GM18508 (cell line): ENCODE measurements around the gene KLK10.
"Not testable (repeated sequence)": the region's sequence is repeated elsewhere in the genome, so short reads cannot be mapped to it uniquely, and the experiment has no call there.

ENCODE experiments used
- ATAC-seq: cut with Tn5 transposase; IDR thresholded peaks from one replicate; pipeline ENCODE4 v1.9.1; 2021; ENCODE audit warnings: moderate number of reproducible peaks; ENCODE audit not compliant: insufficient read depth, unreplicated experiment

The KLK10 gene

DNA sequence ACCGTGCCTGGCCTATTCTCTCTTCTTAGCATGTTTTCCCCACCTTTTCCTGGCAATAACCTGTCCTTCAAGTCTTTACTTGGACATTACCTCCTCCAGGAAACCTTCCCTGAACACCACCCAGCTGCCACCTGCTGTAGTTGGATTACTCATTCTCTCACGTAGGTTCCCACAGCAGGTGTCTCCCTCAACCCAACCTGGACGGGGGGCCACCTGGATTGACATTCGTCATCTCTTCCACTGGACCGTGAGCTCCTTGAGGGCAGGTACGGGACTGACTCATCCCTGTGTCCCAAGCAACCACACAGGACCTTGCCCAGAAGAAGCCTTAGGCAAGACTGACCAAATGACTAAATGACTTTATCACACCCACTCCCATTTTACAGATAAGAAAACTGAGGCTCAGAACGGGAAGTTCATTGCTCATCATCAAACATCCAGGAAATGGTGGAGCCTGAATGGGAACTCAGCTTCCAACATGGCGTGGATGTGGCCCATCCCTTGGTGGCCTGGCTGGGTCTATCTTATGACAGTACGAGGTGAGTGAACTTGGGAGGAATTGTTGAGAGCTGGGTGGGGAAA, 46.6 kb downstream of the KLK10 start:
- no peak for ATAC-seq

DNA sequence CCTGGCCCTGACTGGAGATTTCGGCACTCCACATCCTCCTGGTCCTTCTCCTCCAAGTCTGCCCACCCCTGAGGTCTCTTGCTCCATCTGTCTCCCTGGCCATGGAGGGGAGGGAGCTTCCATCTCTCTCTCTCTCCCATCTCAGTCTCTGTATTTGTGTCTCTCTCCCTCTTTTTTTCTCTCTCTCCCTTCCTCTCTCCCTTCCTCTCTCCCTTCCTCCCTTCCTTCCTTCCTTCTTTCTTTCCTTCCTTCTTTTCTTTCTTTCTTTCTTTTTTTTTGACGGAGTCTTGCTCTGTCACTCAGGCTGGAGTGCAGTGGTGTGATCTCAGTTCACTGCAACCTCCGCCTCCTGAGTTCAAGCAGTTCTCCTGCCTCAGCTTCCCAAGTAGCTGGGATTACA, 49.7 kb downstream of the KLK10 start:
- not testable (repeated sequence) for ATAC-seq

DNA sequence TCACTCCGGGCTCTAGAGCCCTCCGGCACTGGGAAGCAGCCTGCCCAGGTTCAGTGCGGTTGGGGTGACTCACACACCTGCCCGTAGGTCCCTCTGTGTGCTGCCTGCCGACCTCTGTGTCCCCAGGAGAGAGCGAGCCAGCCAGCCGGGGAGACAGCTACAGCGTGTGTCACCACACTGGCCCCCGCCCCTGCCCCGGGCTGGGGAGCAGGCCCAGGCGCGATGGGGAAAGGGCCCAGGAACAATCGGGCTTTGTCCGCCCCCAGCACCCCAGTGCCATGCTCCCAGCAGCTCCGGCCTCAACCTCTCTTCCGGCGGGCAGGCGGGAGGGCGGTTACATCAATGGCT, 50.1 kb downstream of the KLK10 start, which contains the start of gene KLK6:
Gene KLK6, minus strand, starts transcription at position 179 of the 348 bp plus-strand sequence. CDS start 1,487 bp downstream, outside the sequence.
- no peak for ATAC-seq

GRCh38 chr19:50968716-50969412, 50.6 kb downstream of the KLK10 start:
- ATAC-seq: no peak

DNA sequence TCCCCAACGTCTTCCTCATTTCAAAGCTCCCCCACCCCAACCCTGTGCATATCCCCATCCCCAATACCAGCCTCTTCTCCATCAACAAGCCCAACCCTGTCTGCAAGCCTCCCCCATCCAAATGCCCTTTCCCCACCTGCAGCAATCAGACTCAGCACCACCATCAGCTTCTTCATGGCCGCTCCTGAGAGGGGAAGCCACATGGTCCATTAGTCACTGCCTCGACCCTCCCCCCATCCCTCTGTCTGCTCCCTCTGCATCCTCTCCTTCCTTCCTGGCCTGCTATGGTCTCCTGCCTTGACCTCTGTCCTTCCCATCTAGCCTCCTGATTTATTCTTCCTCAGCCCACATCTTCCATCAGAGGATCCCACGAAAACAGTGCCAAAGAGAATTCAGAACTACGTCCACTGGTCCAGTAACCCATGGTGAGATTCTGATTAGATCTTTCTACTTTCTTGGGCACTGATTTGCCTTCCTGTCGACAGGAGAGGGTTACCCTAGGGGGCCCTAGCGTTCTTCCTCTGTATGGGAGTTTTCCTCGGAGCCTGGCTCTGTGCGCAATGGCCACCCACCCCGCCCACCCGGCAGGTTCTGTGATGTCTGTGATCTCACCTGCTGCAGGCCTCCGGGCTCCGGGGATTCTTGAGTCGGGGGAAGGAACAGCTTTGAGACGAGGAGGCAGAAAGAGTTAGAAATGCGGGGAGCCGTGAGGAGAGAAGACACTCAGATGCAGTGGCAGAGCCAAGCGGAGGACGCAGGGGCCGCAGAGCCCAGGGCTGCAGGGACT, 51.4 kb downstream of the KLK10 start:
- ATAC-seq: no peak

DNA sequence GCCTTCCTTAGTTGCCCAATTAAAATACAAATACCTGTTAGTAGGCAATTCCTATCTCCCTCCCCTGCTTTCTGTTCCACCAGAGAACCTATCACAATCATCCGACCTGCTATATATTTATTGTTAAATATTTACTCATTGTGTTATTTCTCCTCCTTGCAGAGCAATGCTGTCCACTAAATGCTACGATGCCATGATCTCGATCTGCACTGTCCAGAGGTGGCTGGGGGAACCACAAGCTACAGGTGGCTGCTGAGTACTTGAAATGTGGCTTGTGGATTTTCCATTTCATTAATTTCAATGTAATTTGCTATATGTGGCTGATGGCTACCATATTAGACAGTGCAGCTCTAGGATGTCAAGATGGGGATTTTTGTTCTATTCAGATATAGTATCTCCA, 55.2 kb downstream of the KLK10 start:
- ATAC-seq: no peak

- no peak for ATAC-seq
Observed at GRCh38 chr19:50963381-50963780, 56.1 kb downstream of the KLK10 start.
